Fibroblast of lung (primary cell): Measurements from ENCODE around the gene PPP1R2.

Experiments used
- CTCF ChIP-seq, 2 donors: IDR thresholded peaks in 1 of 2; conservative IDR thresholded peaks in 1 of 2; 1 replicate in 1 of 2; 2 replicates in 1 of 2; pipeline ENCODE4 v1.5.1; 2011 to 2012; ENCODE audit warnings: low read length in 2 of 2, control low read depth in 1 of 2, inconsistent platforms in 1 of 2, low read depth in 1 of 2, mild to moderate bottlenecking in 1 of 2
- EZH2 ChIP-seq: IDR thresholded peaks from 2 replicates; pipeline ENCODE4 v1.5.1; 2012; ENCODE audit warnings: low read length, control low read depth, mild to moderate bottlenecking; ENCODE audit errors: missing control alignments

GRCh38 chr3:195539479-195539878 is 3.6 kb downstream of the PPP1R2 start:
- TF ChIP-seq CTCF (conservative IDR thresholded peaks at IDR 0.05 in 1 of 2, IDR thresholded peaks at IDR 0.05 in 1 of 2; ENCODE audit: low read depth in 1 of 2, low read length in 2 of 2): no peak
- no peak for TF ChIP-seq EZH2
